Adrenal gland (tissue), 12 donors: Measurements from ENCODE around the gene TACR1. TPM values are rescaled to one million over a fixed set of nuclear protein-coding genes. Genes with fewer than 3 reads are reported as not detected.

Experiments used
- DNase-seq, 7 donors: peaks; one replicate each; pipeline ENCODE4 v3.0.0-alpha.2; 2019 to 2020
- H3K27ac ChIP-seq, 5 donors: fragments of 200-600 bp; sonication (generic) in 4 of 5; 1 replicate in 3 of 5; 2 replicates in 2 of 5; pipeline versions ENCODE4 v1.5.1 to v1.8.0; 2016 to 2020; ENCODE audit warnings: mild to moderate bottlenecking in 1 of 5
- H3K27me3 ChIP-seq: fragments of 200-600 bp; 2 replicates; pipeline ENCODE4 v1.8.0; 2021
- H3K36me3 ChIP-seq, 2 donors: fragments of 200-600 bp; replicated peaks in 1 of 2; 1 replicate in 1 of 2; 2 replicates in 1 of 2; pipeline versions ENCODE4 v1.5.1 to v1.8.0; 2018 to 2022
- H3K4me1 ChIP-seq, 2 donors: fragments of 200-600 bp; replicated peaks in 1 of 2; 1 replicate in 1 of 2; 2 replicates in 1 of 2; pipeline versions ENCODE4 v1.5.1 to v1.8.0; 2018 to 2021
- H3K4me3 ChIP-seq, 4 donors: fragments of 200-600 bp; sonication (generic) in 3 of 4; one replicate each; pipeline ENCODE4 v1.5.1; 2016 to 2018
- H3K9me3 ChIP-seq, 3 donors: fragments of 200-600 bp; sonication (generic) in 1 of 3; replicated peaks in 1 of 3; 1 replicate in 2 of 3; 2 replicates in 1 of 3; pipeline versions ENCODE4 v1.5.1 to v1.8.0; 2016 to 2021
- POLR2A ChIP-seq, 2 donors: fragments of 450-650 bp; IDR thresholded peaks; one replicate each; pipeline ENCODE4 v1.6.1; 2017; ENCODE audit warnings: antibody characterized with exemption in 2 of 2, mild to moderate bottlenecking in 2 of 2, moderate library complexity in 1 of 2
- WGBS, 4 donors: extraction: QIAGEN DNeasy Blood & Tissue Kit in 2 of 4; methylation state at CpG; one replicate each; pipeline versions ENCODE4 v1.1.5 to v1.1.7; 2013 to 2017; 5-methylcytosine and 5-hydroxymethylcytosine counted together
- intact Hi-C, 2 donors: fragments of 100-400 bp; cut with DNase I; formaldehyde crosslinking; loops; one replicate each; pipeline versions ENCODE4 v1.14.1 to v1.15.0; 2022 to 2023
- polyA plus RNA-seq, 3 donors: library from polyadenylated mRNA; stranded (reverse); fragments of 200-250 nt in 2 of 3; fragments of 350-450 nt in 1 of 3; fragmentation: Illumina TruSeq in 1 of 3; extraction: RNeasy Lipid Tissue Mini Kit (QIAGEN cat#74804) in 1 of 3; gene quantifications; one replicate each; pipeline ENCODE4 v1.2.3, GENCODE V29; 2013 to 2014
- total RNA-seq, 9 donors: library from RNA; depleted of rRNA in 4 of 9; stranded (reverse); fragments of >200 nt in 4 of 9; fragments of 120-200 nt in 1 of 9; fragmentation: NEBNext Ultra II Directional in 1 of 9; extraction: Animal tissue kit (Norgen Biotek cat#: 25700) in 1 of 9; gene quantifications; one replicate each; pipeline versions ENCODE4 v1.1.0 to v1.2.4, GENCODE V29; 2013 to 2023
- TF ChIP-seq, protein P1 (sequence below), 6 experiments: fragments of 450-650 bp in 4 of 6; fragments of 200-600 bp in 2 of 6; sonication (generic) in 1 of 6; IDR thresholded peaks; 1 replicate in 5 of 6; 2 replicates in 1 of 6; pipeline versions ENCODE4 v1.5.1 to v1.8.0; 2016 to 2021; ENCODE audit warnings: antibody characterized with exemption in 6 of 6, mild to moderate bottlenecking in 2 of 6, moderate library complexity in 1 of 6
- donor health status: healthy with polysubstance abuse.
- donor health status: Bipolar disorder and iron deficiency.
- donor health status: DM: yes; HTN: yes; CAD: no.
- donor health status: DM: no; HTN: no; CAD: no.
- donor health status: DM: no; HTN: no; CAD: no.
- donor health status: DM: yes; HTN: yes; CAD: no.

The TACR1 gene
- total and polyA plus RNA-seq, 12 donors, result 0.15 to 1.9 (median 0.41) TPM; not detected in 1

DNA sequence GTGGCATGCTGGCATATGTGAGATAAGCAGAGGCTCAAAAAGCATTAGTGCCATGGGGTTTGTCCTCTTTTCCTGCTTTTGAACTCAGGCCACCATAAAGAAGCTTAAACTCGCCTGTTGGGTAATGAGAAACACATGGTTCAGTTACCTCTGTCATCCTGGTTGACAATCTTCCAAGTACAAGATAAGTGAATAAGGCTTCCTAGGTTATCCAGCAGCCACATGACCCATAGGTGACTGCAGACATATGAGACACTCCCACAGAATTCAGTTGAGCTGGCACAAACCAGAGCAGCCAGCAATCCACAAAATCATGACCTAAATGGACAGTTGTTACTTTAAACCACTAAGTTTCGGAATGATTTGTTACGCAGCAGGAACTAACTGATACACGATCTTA lies 97.3 kb downstream of the TACR1 start:
- Histone ChIP-seq H3K9me3 (peaks cover 0 to 6% (median 0%) of the 10 kb centered on the region in 3 donors), H3K36me3 (no peaks in the 10 kb centered on the region), H3K4me1 (no peaks in the 10 kb centered on the region), H3K27ac (no peak overlapping the region), H3K27me3 (no peaks in the 10 kb centered on the region), H3K4me3 (no peak overlapping the region)
- 90 to 96% (median 93%) methylated on average over 4 of the region's 4 CpGs for WGBS, 4 donors
- no peak for DNase-seq
- intact Hi-C loops, result no loop called here
- no peak for TF ChIP-seq POLR2A (IDR thresholded peaks at IDR 0.05)
- TF ChIP-seq, protein P1, sequence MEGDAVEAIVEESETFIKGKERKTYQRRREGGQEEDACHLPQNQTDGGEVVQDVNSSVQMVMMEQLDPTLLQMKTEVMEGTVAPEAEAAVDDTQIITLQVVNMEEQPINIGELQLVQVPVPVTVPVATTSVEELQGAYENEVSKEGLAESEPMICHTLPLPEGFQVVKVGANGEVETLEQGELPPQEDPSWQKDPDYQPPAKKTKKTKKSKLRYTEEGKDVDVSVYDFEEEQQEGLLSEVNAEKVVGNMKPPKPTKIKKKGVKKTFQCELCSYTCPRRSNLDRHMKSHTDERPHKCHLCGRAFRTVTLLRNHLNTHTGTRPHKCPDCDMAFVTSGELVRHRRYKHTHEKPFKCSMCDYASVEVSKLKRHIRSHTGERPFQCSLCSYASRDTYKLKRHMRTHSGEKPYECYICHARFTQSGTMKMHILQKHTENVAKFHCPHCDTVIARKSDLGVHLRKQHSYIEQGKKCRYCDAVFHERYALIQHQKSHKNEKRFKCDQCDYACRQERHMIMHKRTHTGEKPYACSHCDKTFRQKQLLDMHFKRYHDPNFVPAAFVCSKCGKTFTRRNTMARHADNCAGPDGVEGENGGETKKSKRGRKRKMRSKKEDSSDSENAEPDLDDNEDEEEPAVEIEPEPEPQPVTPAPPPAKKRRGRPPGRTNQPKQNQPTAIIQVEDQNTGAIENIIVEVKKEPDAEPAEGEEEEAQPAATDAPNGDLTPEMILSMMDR (IDR thresholded peaks at IDR 0.05), result no peak

GRCh38 chr2:75100801-75101151 lies 98.5 kb downstream of the TACR1 start:
- H3K9me3 ChIP-seq, result peaks cover 0 to 6% (median 0%) of the 10 kb centered on the region in 3 donors
- TF ChIP-seq, protein P1 (IDR thresholded peaks at IDR 0.05), result no peak
- TF ChIP-seq POLR2A (IDR thresholded peaks at IDR 0.05), result no peak
- no peaks in the 10 kb centered on the region for H3K27me3 ChIP-seq
- 20 to 25% (median 22%) methylated on average over 1 of the region's 1 CpG for WGBS, 4 donors
- no peaks in the 10 kb centered on the region for H3K36me3 ChIP-seq
- H3K4me3 ChIP-seq, result no peak overlapping the region
- H3K27ac ChIP-seq, result no peak overlapping the region
- no peak for DNase-seq
- intact Hi-C loops, result no loop called here
- no peaks in the 10 kb centered on the region for H3K4me1 ChIP-seq

- no peaks in the 10 kb centered on the region for H3K4me1 ChIP-seq
- H3K36me3 ChIP-seq, result no peaks in the 10 kb centered on the region
- peaks cover 0 to 6% (median 0%) of the 10 kb centered on the region in 3 donors for H3K9me3 ChIP-seq
- no peak for DNase-seq
- no peaks in the 10 kb centered on the region for H3K27me3 ChIP-seq
- intact Hi-C loops, result no loop called here
- TF ChIP-seq POLR2A (IDR thresholded peaks at IDR 0.05), result no peak
- TF ChIP-seq, protein P1 (IDR thresholded peaks at IDR 0.05), result no peak
- H3K27ac ChIP-seq, result no peak overlapping the region
- WGBS, 4 donors, result 70 to 78% (median 72%) methylated on average over 3 of the region's 3 CpGs
- H3K4me3 ChIP-seq, result no peak overlapping the region
These were observed 99.1 kb downstream of the TACR1 start for GRCh38 chr2:75100011-75100800.

DNA sequence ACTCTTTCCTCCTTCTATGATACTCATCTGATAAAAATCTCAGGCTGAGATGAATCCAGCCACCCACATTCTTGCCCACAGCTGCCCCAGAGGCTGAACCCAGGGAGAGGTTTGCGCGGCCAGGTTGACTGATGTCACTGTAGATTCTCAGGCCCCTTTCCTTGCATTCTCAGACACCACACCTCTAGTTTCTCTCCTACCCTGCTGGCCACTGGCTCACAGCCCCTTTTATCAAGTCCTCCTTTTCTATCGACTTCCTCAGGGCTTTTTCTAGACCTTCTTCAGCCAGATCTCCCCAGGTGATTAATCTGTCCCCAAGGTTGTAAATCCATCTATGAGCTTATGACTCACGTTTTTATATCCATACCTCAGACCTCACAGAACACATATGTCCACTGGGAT lies 99.8 kb downstream of the TACR1 start:
- 69 to 76% (median 72%) methylated on average over 4 of the region's 4 CpGs for WGBS, 4 donors
- TF ChIP-seq, protein P1 (IDR thresholded peaks at IDR 0.05), result no peak
- TF ChIP-seq POLR2A (IDR thresholded peaks at IDR 0.05), result no peak
- no peak for DNase-seq
- intact Hi-C loops, result no loop called here
- Histone ChIP-seq H3K4me3 (no peak overlapping the region), H3K36me3 (no peaks in the 10 kb centered on the region), H3K4me1 (no peaks in the 10 kb centered on the region), H3K27me3 (no peaks in the 10 kb centered on the region), H3K27ac (no peak overlapping the region), H3K9me3 (peaks cover 0 to 3% (median 0%) of the 10 kb centered on the region in 3 donors)
